ENCODE results near the gene CEP41.

CEP41 gene

DNA sequence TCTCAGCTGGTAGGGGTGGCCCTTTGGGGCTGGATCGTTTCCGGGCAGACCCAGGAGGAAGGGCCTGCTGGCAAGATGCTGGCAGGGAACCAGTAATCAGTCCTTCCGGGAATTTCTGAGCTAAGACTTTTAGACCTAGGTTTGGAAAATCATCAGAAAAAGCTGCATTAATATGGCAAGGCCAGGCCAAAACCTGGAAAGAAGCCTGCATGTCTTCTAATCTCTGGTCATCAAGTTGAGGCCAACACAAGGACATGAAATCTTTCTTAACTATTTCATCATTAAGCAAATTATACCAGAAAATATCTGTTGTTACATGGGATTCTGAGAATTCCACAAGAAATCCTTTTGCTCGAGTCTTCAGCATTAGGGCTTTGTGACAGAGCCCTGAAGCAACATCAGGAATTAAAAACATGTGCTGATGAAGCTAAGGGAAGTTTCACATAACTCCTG lies 40.7 kb downstream of the CEP41 start:
- Histone ChIP-seq H3K4me3 (ENCODE audit: low read length) (no peak overlapping the region), H3K4me2 (ENCODE audit: low read depth, low read length) (no peak overlapping the region), H2AFZ (ENCODE audit: low read length) (no peak overlapping the region), H3F3A (ENCODE audit: insufficient read depth, low read length) (no peaks in the 10 kb centered on the region), H3K4me1 (ENCODE audit: low read length) (no peaks in the 10 kb centered on the region), H3K36me3 (replicated peaks; ENCODE audit: insufficient read depth, low read length) (no peaks in the 10 kb centered on the region), H3K9me2 (replicated peaks; ENCODE audit: insufficient read depth, low read length) (no peaks in the 10 kb centered on the region), H4K20me1 (ENCODE audit: insufficient read depth, low read length) (no peaks in the 10 kb centered on the region), H3K27ac (ENCODE audit: low read length) (no peak overlapping the region), H3K9ac (ENCODE audit: low read length) (no peak overlapping the region), H3K9me3 (replicated peaks; ENCODE audit: insufficient read depth, low read length) (no peaks in the 10 kb centered on the region), H3K27me3 (replicated peaks; ENCODE audit: insufficient read depth, low read length) (no peaks in the 10 kb centered on the region), H3K79me2 (ENCODE audit: low read length) (no peaks in the 10 kb centered on the region)
- no peak for DNase-seq
- no peak for TF ChIP-seq EZH2 (optimal IDR thresholded peaks at IDR 0.05; ENCODE audit: low read depth, low read length)
- no peak for TF ChIP-seq EZH2phosphoT487 (IDR thresholded peaks at IDR 0.05; ENCODE audit: low read length)
- TF ChIP-seq, protein P1, sequence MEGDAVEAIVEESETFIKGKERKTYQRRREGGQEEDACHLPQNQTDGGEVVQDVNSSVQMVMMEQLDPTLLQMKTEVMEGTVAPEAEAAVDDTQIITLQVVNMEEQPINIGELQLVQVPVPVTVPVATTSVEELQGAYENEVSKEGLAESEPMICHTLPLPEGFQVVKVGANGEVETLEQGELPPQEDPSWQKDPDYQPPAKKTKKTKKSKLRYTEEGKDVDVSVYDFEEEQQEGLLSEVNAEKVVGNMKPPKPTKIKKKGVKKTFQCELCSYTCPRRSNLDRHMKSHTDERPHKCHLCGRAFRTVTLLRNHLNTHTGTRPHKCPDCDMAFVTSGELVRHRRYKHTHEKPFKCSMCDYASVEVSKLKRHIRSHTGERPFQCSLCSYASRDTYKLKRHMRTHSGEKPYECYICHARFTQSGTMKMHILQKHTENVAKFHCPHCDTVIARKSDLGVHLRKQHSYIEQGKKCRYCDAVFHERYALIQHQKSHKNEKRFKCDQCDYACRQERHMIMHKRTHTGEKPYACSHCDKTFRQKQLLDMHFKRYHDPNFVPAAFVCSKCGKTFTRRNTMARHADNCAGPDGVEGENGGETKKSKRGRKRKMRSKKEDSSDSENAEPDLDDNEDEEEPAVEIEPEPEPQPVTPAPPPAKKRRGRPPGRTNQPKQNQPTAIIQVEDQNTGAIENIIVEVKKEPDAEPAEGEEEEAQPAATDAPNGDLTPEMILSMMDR (IDR thresholded peaks at IDR 0.05; ENCODE audit: low read length) = no peak

DNA sequence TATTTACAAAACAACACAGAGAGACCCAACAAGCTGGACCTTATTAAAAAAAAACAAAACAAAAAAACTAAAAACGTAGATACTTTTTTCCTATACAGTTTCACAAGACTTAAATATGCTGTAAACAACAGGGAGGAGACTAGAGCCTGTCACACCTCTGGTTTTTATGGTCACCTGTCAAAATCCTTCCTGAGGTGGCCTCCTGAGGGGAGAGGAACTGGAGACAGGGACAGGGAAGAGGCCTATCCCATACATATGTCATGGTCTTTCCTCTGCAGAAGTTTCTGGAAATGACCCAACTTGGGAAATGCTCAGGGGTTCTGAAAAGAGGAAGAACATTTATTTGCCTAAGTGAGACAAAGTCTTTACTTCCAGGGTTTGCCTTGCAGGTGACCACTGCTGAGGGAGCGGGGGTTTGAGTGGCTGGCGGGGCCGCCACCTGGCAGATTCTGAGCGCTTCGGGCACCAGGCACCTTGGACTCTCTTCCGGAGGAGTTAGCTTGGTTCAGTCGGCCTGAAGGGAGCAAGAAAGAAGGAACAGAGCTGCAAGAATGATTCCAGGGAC lies 42.2 kb downstream of the CEP41 start:
- H3K9ac ChIP-seq (ENCODE audit: low read length) = no peak overlapping the region
- no peaks in the 10 kb centered on the region for H3K9me3 ChIP-seq (replicated peaks; ENCODE audit: insufficient read depth, low read length)
- H3F3A ChIP-seq (ENCODE audit: insufficient read depth, low read length) = no peaks in the 10 kb centered on the region
- no peaks in the 10 kb centered on the region for H3K79me2 ChIP-seq (ENCODE audit: low read length)
- H3K36me3 ChIP-seq (replicated peaks; ENCODE audit: insufficient read depth, low read length) = no peaks in the 10 kb centered on the region
- DNase-seq = no peak
- no peak overlapping the region for H2AFZ ChIP-seq (ENCODE audit: low read length)
- H3K27ac ChIP-seq (ENCODE audit: low read length) = no peak overlapping the region
- H3K4me3 ChIP-seq (ENCODE audit: low read length) = no peak overlapping the region
- H3K9me2 ChIP-seq (replicated peaks; ENCODE audit: insufficient read depth, low read length) = no peaks in the 10 kb centered on the region
- no peaks in the 10 kb centered on the region for H4K20me1 ChIP-seq (ENCODE audit: insufficient read depth, low read length)
- no peaks in the 10 kb centered on the region for H3K27me3 ChIP-seq (replicated peaks; ENCODE audit: insufficient read depth, low read length)
- no peaks in the 10 kb centered on the region for H3K4me1 ChIP-seq (ENCODE audit: low read length)
- no peak overlapping the region for H3K4me2 ChIP-seq (ENCODE audit: low read depth, low read length)
- no peak for TF ChIP-seq EZH2phosphoT487 (IDR thresholded peaks at IDR 0.05; ENCODE audit: low read length)
- TF ChIP-seq, protein P1 (IDR thresholded peaks at IDR 0.05; ENCODE audit: low read length) = no peak
- no peak for TF ChIP-seq EZH2 (optimal IDR thresholded peaks at IDR 0.05; ENCODE audit: low read depth, low read length)

DNA sequence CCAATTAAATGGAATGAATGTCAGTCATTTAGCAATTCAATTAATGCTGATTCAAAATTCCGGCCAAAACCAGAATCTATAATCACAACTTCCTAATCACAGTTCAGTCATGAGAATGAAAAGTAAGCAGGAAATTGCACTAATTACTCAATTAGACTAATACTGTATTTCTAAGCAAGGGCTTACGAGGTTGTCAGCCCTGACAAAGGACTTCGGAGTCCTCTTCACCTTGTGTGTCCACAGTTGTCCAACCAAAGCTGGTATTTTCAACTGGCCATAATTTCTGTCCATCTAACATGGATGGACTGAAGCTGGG lies 43.1 kb downstream of the CEP41 start:
- no peak overlapping the region for H3K4me2 ChIP-seq (ENCODE audit: low read depth, low read length)
- H3K9me3 ChIP-seq (replicated peaks; ENCODE audit: insufficient read depth, low read length) = no peaks in the 10 kb centered on the region
- H3K4me1 ChIP-seq (ENCODE audit: low read length) = no peaks in the 10 kb centered on the region
- TF ChIP-seq, protein P1 (IDR thresholded peaks at IDR 0.05; ENCODE audit: low read length) = no peak
- TF ChIP-seq EZH2 (optimal IDR thresholded peaks at IDR 0.05; ENCODE audit: low read depth, low read length) = no peak
- no peak for TF ChIP-seq EZH2phosphoT487 (IDR thresholded peaks at IDR 0.05; ENCODE audit: low read length)
- DNase-seq = no peak
- H3K4me3 ChIP-seq (ENCODE audit: low read length) = no peak overlapping the region
- H3F3A ChIP-seq (ENCODE audit: insufficient read depth, low read length) = no peaks in the 10 kb centered on the region
- no peaks in the 10 kb centered on the region for H3K79me2 ChIP-seq (ENCODE audit: low read length)
- no peaks in the 10 kb centered on the region for H3K36me3 ChIP-seq (replicated peaks; ENCODE audit: insufficient read depth, low read length)
- H3K27me3 ChIP-seq (replicated peaks; ENCODE audit: insufficient read depth, low read length) = no peaks in the 10 kb centered on the region
- no peak overlapping the region for H2AFZ ChIP-seq (ENCODE audit: low read length)
- H3K9ac ChIP-seq (ENCODE audit: low read length) = no peak overlapping the region
- H4K20me1 ChIP-seq (ENCODE audit: insufficient read depth, low read length) = no peaks in the 10 kb centered on the region
- H3K9me2 ChIP-seq (replicated peaks; ENCODE audit: insufficient read depth, low read length) = no peaks in the 10 kb centered on the region
- no peak overlapping the region for H3K27ac ChIP-seq (ENCODE audit: low read length)
